Mesenchymal stem cell (in vitro differentiated cells and primary cell): ENCODE results near the gene PRKAG2.

Source experiments
- DNase-seq: peaks from one replicate; pipeline ENCODE4 v3.0.0-alpha.2; 2013
- H2AFZ ChIP-seq: one replicate; pipeline ENCODE4 v1.6.1; 2013; ENCODE audit warnings: low read depth, mild to moderate bottlenecking, control low read depth, inconsistent platforms, low read length, moderate library complexity
- H2AK5ac ChIP-seq: 2 replicates; pipeline ENCODE4 v1.6.1; 2013; ENCODE audit warnings: low read length, moderate library complexity, mild to moderate bottlenecking, inconsistent platforms; ENCODE audit not compliant: severe bottlenecking
- H2BK120ac ChIP-seq: one replicate; pipeline ENCODE4 v1.6.1; 2013; ENCODE audit warnings: low read depth, mild to moderate bottlenecking, inconsistent platforms, low read length, moderate library complexity
- H2BK12ac ChIP-seq, 2 experiments: one replicate each; pipeline ENCODE4 v1.6.1; 2013; ENCODE audit warnings: inconsistent platforms in 2 of 2, low read length in 2 of 2, mild to moderate bottlenecking in 2 of 2, moderate library complexity in 2 of 2, control low read depth in 1 of 2
- H2BK15ac ChIP-seq: one replicate; pipeline ENCODE4 v1.6.1; 2013; ENCODE audit warnings: mild to moderate bottlenecking, low read depth, inconsistent platforms; ENCODE audit not compliant: poor library complexity, severe bottlenecking
- H2BK5ac ChIP-seq: 2 replicates; pipeline ENCODE4 v1.6.1; 2013; ENCODE audit warnings: low read depth, mild to moderate bottlenecking, low read length, control low read depth, inconsistent platforms; ENCODE audit not compliant: poor library complexity, severe bottlenecking
- H3K14ac ChIP-seq, 2 experiments: one replicate each; pipeline ENCODE4 v1.6.1; 2013; ENCODE audit warnings: inconsistent platforms in 2 of 2, low read length in 2 of 2, control low read depth in 1 of 2, mild to moderate bottlenecking in 1 of 2, moderate library complexity in 1 of 2
- H3K18ac ChIP-seq, 2 experiments: one replicate each; pipeline ENCODE4 v1.6.1; 2013; ENCODE audit warnings: inconsistent platforms in 2 of 2, low read length in 2 of 2, control low read depth in 1 of 2, low read depth in 1 of 2, mild to moderate bottlenecking in 1 of 2
- H3K23ac ChIP-seq, 2 experiments: one replicate each; pipeline ENCODE4 v1.6.1; 2013; ENCODE audit warnings: inconsistent platforms in 2 of 2, low read length in 2 of 2, mild to moderate bottlenecking in 2 of 2, moderate library complexity in 2 of 2, control low read depth in 1 of 2
- H3K27ac ChIP-seq: 2 replicates; pipeline ENCODE4 v1.5.1; 2013; ENCODE audit warnings: mild to moderate bottlenecking, moderate library complexity, low read length, control low read depth, inconsistent platforms; ENCODE audit not compliant: poor library complexity, severe bottlenecking
- H3K27me3 ChIP-seq, 2 experiments: 2 replicates each; pipeline versions ENCODE4 v1.6.1 to v1.7.0; 2013; ENCODE audit warnings: low read length in 2 of 2, mild to moderate bottlenecking in 2 of 2, moderate library complexity in 2 of 2, control low read depth in 1 of 2, inconsistent platforms in 1 of 2; ENCODE audit not compliant: control insufficient read depth in 1 of 2, insufficient read depth in 1 of 2
- H3K36me3 ChIP-seq, 2 experiments: 2 replicates each; pipeline versions ENCODE4 v1.6.1 to v1.7.0; 2013; ENCODE audit warnings: low read length in 2 of 2, control low read depth in 1 of 2, inconsistent platforms in 1 of 2, low read depth in 1 of 2, mild to moderate bottlenecking in 1 of 2; ENCODE audit not compliant: insufficient read depth in 2 of 2, control insufficient read depth in 1 of 2
- H3K4ac ChIP-seq, 2 experiments: one replicate each; pipeline ENCODE4 v1.6.1; 2013; ENCODE audit warnings: inconsistent platforms in 2 of 2, low read length in 2 of 2, mild to moderate bottlenecking in 2 of 2, moderate library complexity in 2 of 2, control low read depth in 1 of 2, low read depth in 1 of 2
- H3K4me1 ChIP-seq: 2 replicates; pipeline ENCODE4 v1.6.1; 2013; ENCODE audit warnings: low read depth, low read length, control low read depth; ENCODE audit not compliant: control insufficient read depth, insufficient read depth
- H3K4me2 ChIP-seq: 2 replicates; pipeline ENCODE4 v1.6.1; 2013; ENCODE audit warnings: low read length, mild to moderate bottlenecking, inconsistent platforms; ENCODE audit not compliant: poor library complexity, severe bottlenecking
- H3K4me3 ChIP-seq, 2 experiments: 2 replicates each; pipeline versions ENCODE4 v1.5.1 to v1.7.0; 2013; ENCODE audit warnings: low read length in 2 of 2, mild to moderate bottlenecking in 2 of 2, control low read depth in 1 of 2, low read depth in 1 of 2; ENCODE audit not compliant: insufficient read depth in 1 of 2
- H3K79me1 ChIP-seq: replicated peaks from 2 replicates; pipeline ENCODE4 v1.6.1; 2013; ENCODE audit warnings: mild to moderate bottlenecking, control low read depth, low read length, inconsistent platforms; ENCODE audit not compliant: poor library complexity, severe bottlenecking
- H3K9ac ChIP-seq: 2 replicates; pipeline ENCODE4 v1.7.0; 2013; ENCODE audit warnings: mild to moderate bottlenecking, low read length, moderate library complexity
- H3K9me3 ChIP-seq: 2 replicates; pipeline ENCODE4 v1.7.0; 2013; ENCODE audit warnings: mild to moderate bottlenecking, low read length; ENCODE audit not compliant: control insufficient read depth
- H4K8ac ChIP-seq: one replicate; pipeline ENCODE4 v1.6.1; 2013; ENCODE audit warnings: inconsistent platforms, mild to moderate bottlenecking, low read length, moderate library complexity
- H4K91ac ChIP-seq: one replicate; pipeline ENCODE4 v1.6.1; 2013; ENCODE audit warnings: mild to moderate bottlenecking, low read length, inconsistent platforms
- WGBS: methylation state at CpG from one replicate; pipeline ENCODE4 v1.1.7; 2013; ENCODE audit warnings: mixed read lengths; 5-methylcytosine and 5-hydroxymethylcytosine counted together

Gene PRKAG2

GRCh38 chr7:151714201-151714600 is 162.7 kb downstream of the PRKAG2 start:
- Histone ChIP-seq H3K23ac (no peak overlapping the region), H3K4me1 (peaks cover 29% of the 10 kb centered on the region), H3K9me3 (no peaks in the 10 kb centered on the region), H2AK5ac (peak overlapping the region; percentile 53), H3K9ac (no peak overlapping the region), H2BK5ac (no peak overlapping the region), H3K79me1 (no peaks in the 10 kb centered on the region), H4K91ac (peak overlapping the region; percentile 58), H3K14ac (no peak overlapping the region), H3K27me3 (no peaks in the 10 kb centered on the region), H2AFZ (no peak overlapping the region), H3K36me3 (no peaks in the 10 kb centered on the region), H3K4ac (no peak overlapping the region), H3K27ac (no peak overlapping the region), H2BK15ac (no peak overlapping the region), H2BK12ac (no peak overlapping the region), H4K8ac (no peak overlapping the region), H3K18ac (no peak overlapping the region), H3K4me2 (no peak overlapping the region), H3K4me3 (no peak overlapping the region), H2BK120ac (no peak overlapping the region)
- 78% methylated on average over 21 of the region's 24 CpGs for WGBS
- DNase-seq = no peak

- H3K14ac ChIP-seq = no peak overlapping the region
- no peak overlapping the region for H2BK12ac ChIP-seq
- H3K18ac ChIP-seq = no peak overlapping the region
- no peak overlapping the region for H4K91ac ChIP-seq
- H3K4me2 ChIP-seq = no peak overlapping the region
- no peak overlapping the region for H3K9ac ChIP-seq
- peaks cover 29% of the 10 kb centered on the region for H3K4me1 ChIP-seq
- peak overlapping the region; percentile 11 for H2AK5ac ChIP-seq
- no peak overlapping the region for H2BK120ac ChIP-seq
- no peaks in the 10 kb centered on the region for H3K27me3 ChIP-seq
- no peak overlapping the region for H3K23ac ChIP-seq
- H2BK15ac ChIP-seq = no peak overlapping the region
- no peaks in the 10 kb centered on the region for H3K79me1 ChIP-seq
- no peak overlapping the region for H2AFZ ChIP-seq
- no peak overlapping the region for H3K4me3 ChIP-seq
- 85% methylated on average over 7 of the region's 7 CpGs for WGBS
- H3K27ac ChIP-seq = no peak overlapping the region
- H3K4ac ChIP-seq = no peak overlapping the region
- no peaks in the 10 kb centered on the region for H3K36me3 ChIP-seq
- H4K8ac ChIP-seq = no peak overlapping the region
- no peaks in the 10 kb centered on the region for H3K9me3 ChIP-seq
- no peak overlapping the region for H2BK5ac ChIP-seq
- no peak for DNase-seq
These were observed 164.1 kb downstream of the PRKAG2 start for GRCh38 chr7:151712810-151713125.

GRCh38 chr7:151711906-151712809 is 164.8 kb downstream of the PRKAG2 start:
- DNase-seq = no peak
- peak overlapping the region in 1 of 2 experiments; percentile 4 for H3K18ac ChIP-seq
- WGBS = 88% methylated on average over 25 of the region's 25 CpGs
- peak overlapping the region in 1 of 2 experiments; percentile 9 for H3K4ac ChIP-seq
- H3K79me1 ChIP-seq = no peaks in the 10 kb centered on the region
- H2AK5ac ChIP-seq = peak overlapping the region; percentile 34
- H2BK5ac ChIP-seq = no peak overlapping the region
- no peak overlapping the region for H2BK120ac ChIP-seq
- H2AFZ ChIP-seq = no peak overlapping the region
- H3K14ac ChIP-seq = peak overlapping the region in 1 of 2 experiments; percentile 6
- H2BK12ac ChIP-seq = no peak overlapping the region
- H3K23ac ChIP-seq = no peak overlapping the region
- H3K36me3 ChIP-seq = no peaks in the 10 kb centered on the region
- peaks cover 0 to 2% of the 10 kb centered on the region in 2 experiments for H3K27me3 ChIP-seq
- no peak overlapping the region for H3K4me3 ChIP-seq
- no peak overlapping the region for H3K9ac ChIP-seq
- H4K91ac ChIP-seq = peak overlapping the region; percentile 36
- H3K4me2 ChIP-seq = no peak overlapping the region
- H4K8ac ChIP-seq = no peak overlapping the region
- no peak overlapping the region for H3K27ac ChIP-seq
- peaks cover 29% of the 10 kb centered on the region for H3K4me1 ChIP-seq
- H3K9me3 ChIP-seq = no peaks in the 10 kb centered on the region
- no peak overlapping the region for H2BK15ac ChIP-seq

GRCh38 chr7:151711435-151711872 is 165.5 kb downstream of the PRKAG2 start:
- Histone ChIP-seq H2BK15ac (no peak overlapping the region), H3K4me3 (no peak overlapping the region), H2AFZ (no peak overlapping the region), H3K36me3 (no peaks in the 10 kb centered on the region), H3K4me1 (peaks cover 31% of the 10 kb centered on the region), H2AK5ac (peak overlapping the region; percentile 34), H2BK120ac (no peak overlapping the region), H3K27ac (no peak overlapping the region), H4K8ac (no peak overlapping the region), H2BK12ac (no peak overlapping the region), H3K4ac (peak overlapping the region in 1 of 2 experiments; percentile 9), H3K27me3 (peaks cover 0 to 9% of the 10 kb centered on the region in 2 experiments), H4K91ac (no peak overlapping the region), H3K4me2 (no peak overlapping the region), H3K9me3 (no peaks in the 10 kb centered on the region), H3K79me1 (no peaks in the 10 kb centered on the region), H3K23ac (no peak overlapping the region), H3K9ac (no peak overlapping the region), H3K18ac (no peak overlapping the region), H3K14ac (no peak overlapping the region), H2BK5ac (no peak overlapping the region)
- 92% methylated on average over 3 of the region's 3 CpGs for WGBS
- DNase-seq = no peak
